ENCODE data around the gene RPS6KA5.

GRCh38 chr14:90886297-90886815 lies 174.1 kb downstream of the RPS6KA5 start:
- TF ChIP-seq CTCF (IDR thresholded peaks at IDR 0.05): no peak
- no peak for TF ChIP-seq POLR2AphosphoS5 (IDR thresholded peaks at IDR 0.05)
- TF ChIP-seq POLR2A (IDR thresholded peaks at IDR 0.05): no peak
